ENCODE data around the gene FAM72D.
"Not testable (repeated sequence)": the region's sequence is repeated elsewhere in the genome, so short reads cannot be mapped to it uniquely, and the experiment has no call there.

The FAM72D gene

DNA sequence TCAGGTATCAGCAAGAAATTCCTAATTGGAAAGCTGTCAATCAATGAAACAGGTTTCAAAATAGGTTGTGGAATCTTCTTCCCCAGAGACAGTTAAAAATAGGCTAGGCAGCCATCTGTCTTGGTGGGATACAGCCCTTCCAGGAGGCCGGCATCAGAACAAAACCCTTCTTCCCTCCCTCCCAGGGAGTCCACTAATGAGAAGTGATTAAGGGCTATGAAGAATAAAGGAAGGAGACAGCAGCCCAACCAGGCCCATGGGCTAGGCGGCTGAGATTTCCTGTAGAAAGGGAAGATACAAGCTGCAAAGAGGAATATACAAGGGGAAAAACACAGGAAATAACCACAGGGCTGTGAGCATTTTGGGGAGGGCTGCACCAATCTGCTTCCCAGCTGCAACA lies 32.5 kb upstream of the FAM72D start:
- H3K36me3 ChIP-seq (ENCODE audit: control insufficient read depth in 4 of 4, insufficient read depth in 4 of 4, low read length in 3 of 4); H3K27me3 ChIP-seq (replicated peaks in 2 of 5; ENCODE audit: control insufficient read depth in 4 of 5, insufficient read depth in 5 of 5, low read length in 4 of 5); H3K27ac ChIP-seq (ENCODE audit: insufficient read depth in 1 of 2, low read depth in 1 of 2, low read length in 2 of 2, poor library complexity in 1 of 2, severe bottlenecking in 2 of 2); CTCF ChIA-PET; POLR2A ChIA-PET; H3K4me3 ChIP-seq (ENCODE audit: control insufficient read depth in 1 of 7, extremely low read depth in 1 of 7, insufficient read depth in 4 of 7, low read depth in 2 of 7, low read length in 6 of 7); DNase-seq; H3K4me1 ChIP-seq (ENCODE audit: control extremely low read depth in 1 of 4, control insufficient read depth in 4 of 4, insufficient read depth in 4 of 4, low read length in 3 of 4); H3K9me3 ChIP-seq (ENCODE audit: control extremely low read depth in 1 of 5, control insufficient read depth in 4 of 5, insufficient read depth in 2 of 5, low read depth in 1 of 5, low read length in 4 of 5): not testable (repeated sequence)
- no CpG with 5 or more reads among the region's 2 CpGs for WGBS (ENCODE audit: insufficient coverage)

DNA sequence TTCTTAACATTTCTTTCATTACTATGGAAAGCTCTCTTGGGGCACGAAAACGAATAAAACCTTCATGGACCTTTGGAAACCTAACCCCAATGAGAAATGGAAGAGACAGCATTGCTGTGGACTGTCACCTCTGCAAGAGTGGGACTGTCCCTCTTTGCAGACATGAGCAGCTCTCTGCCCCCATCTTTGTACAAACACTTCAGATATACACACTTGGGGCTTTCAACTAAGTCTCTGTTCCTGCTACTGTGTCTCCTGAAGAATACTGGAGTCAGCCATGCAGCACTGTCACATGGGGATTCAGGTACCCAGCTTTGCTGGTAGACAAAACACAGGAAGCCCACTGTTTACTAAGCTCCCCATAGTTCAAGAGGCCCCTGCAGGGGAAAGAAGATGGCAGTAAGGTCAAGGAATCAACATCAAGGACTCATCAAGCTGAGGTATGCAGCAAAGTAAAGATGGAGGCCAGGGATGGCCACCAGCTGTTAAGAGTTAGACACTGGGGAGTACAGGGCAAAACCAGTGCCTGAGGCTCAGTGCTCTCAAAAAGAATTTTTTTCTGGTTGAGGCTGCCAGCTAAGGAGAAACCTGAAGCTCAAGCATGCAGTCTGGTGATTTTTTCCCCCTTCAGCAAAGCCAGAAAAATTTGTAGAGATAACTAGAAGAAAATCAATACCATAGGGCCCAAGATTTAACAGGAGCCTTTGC lies 31.7 kb upstream of the FAM72D start:
- H3K36me3 ChIP-seq (ENCODE audit: control insufficient read depth in 4 of 4, insufficient read depth in 4 of 4, low read length in 3 of 4); H3K4me1 ChIP-seq (ENCODE audit: control extremely low read depth in 1 of 4, control insufficient read depth in 4 of 4, insufficient read depth in 4 of 4, low read length in 3 of 4); CTCF ChIA-PET; H3K27ac ChIP-seq (ENCODE audit: insufficient read depth in 1 of 2, low read depth in 1 of 2, low read length in 2 of 2, poor library complexity in 1 of 2, severe bottlenecking in 2 of 2); H3K9me3 ChIP-seq (ENCODE audit: control extremely low read depth in 1 of 5, control insufficient read depth in 4 of 5, insufficient read depth in 2 of 5, low read depth in 1 of 5, low read length in 4 of 5); H3K4me3 ChIP-seq (ENCODE audit: control insufficient read depth in 1 of 7, extremely low read depth in 1 of 7, insufficient read depth in 4 of 7, low read depth in 2 of 7, low read length in 6 of 7); DNase-seq; H3K27me3 ChIP-seq (replicated peaks in 2 of 5; ENCODE audit: control insufficient read depth in 4 of 5, insufficient read depth in 5 of 5, low read length in 4 of 5); POLR2A ChIA-PET: not testable (repeated sequence)
- WGBS (ENCODE audit: insufficient coverage) = no CpG with 5 or more reads among the region's 2 CpGs

DNA sequence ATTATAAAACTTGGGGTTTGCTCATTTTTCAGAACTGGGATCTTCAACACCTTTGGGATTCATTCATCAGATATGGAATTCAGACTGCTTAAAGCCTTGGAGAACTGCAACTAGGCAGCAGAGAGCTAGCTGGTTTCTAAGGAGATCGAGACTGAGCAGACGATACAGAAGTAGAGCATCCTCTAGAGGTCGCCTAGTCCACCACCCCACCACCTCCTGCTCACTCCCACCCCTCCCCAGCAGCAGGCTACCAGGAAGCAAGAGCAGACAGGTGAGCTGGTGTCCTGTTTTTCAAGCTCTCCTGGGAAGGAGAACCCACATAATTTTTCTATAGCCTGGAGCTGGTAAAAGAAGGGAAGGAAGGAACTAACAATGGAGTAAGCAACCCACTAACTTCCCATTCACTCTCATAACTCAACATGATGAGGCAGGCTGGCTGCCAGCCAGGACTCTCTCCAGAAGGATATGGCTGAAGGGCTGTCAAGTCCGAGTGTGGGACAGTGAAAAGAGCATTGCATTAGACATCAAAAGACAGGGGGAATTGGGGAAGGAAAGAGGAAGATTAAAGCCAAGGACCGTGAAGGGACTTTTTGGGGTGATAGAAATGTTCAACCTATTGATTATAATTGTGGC lies 30.5 kb upstream of the FAM72D start:
- H3K27me3 ChIP-seq (replicated peaks in 2 of 5; ENCODE audit: control insufficient read depth in 4 of 5, insufficient read depth in 5 of 5, low read length in 4 of 5); DNase-seq; H3K4me3 ChIP-seq (ENCODE audit: control insufficient read depth in 1 of 7, extremely low read depth in 1 of 7, insufficient read depth in 4 of 7, low read depth in 2 of 7, low read length in 6 of 7); POLR2A ChIA-PET; H3K9me3 ChIP-seq (ENCODE audit: control extremely low read depth in 1 of 5, control insufficient read depth in 4 of 5, insufficient read depth in 2 of 5, low read depth in 1 of 5, low read length in 4 of 5); H3K4me1 ChIP-seq (ENCODE audit: control extremely low read depth in 1 of 4, control insufficient read depth in 4 of 4, insufficient read depth in 4 of 4, low read length in 3 of 4); H3K36me3 ChIP-seq (ENCODE audit: control insufficient read depth in 4 of 4, insufficient read depth in 4 of 4, low read length in 3 of 4); CTCF ChIA-PET; H3K27ac ChIP-seq (ENCODE audit: insufficient read depth in 1 of 2, low read depth in 1 of 2, low read length in 2 of 2, poor library complexity in 1 of 2, severe bottlenecking in 2 of 2): not testable (repeated sequence)
- no CpG with 5 or more reads among the region's 5 CpGs for WGBS (ENCODE audit: insufficient coverage)

DNA sequence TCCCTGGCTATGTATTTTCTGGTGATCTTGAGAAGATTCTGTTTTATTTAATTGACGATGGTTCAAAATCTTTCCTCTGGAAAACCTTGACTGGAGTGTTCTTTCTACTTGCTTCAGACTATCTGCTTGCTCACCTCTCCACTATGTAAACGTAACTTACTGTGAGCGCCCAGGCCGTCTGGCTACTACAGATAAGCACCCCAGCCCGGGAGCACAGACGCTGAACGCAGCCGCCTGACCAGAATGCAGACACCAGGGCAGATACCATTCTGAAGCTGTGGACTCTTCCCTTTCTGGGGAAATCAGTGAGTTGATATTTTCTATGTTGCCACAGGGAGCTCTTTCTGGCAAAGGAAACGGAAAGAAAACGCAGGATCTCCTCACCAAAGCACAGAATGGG lies 29.3 kb upstream of the FAM72D start:
- H3K27ac ChIP-seq (ENCODE audit: insufficient read depth in 1 of 2, low read depth in 1 of 2, low read length in 2 of 2, poor library complexity in 1 of 2, severe bottlenecking in 2 of 2); DNase-seq; POLR2A ChIA-PET; H3K4me3 ChIP-seq (ENCODE audit: control insufficient read depth in 1 of 7, extremely low read depth in 1 of 7, insufficient read depth in 4 of 7, low read depth in 2 of 7, low read length in 6 of 7); H3K36me3 ChIP-seq (ENCODE audit: control insufficient read depth in 4 of 4, insufficient read depth in 4 of 4, low read length in 3 of 4); CTCF ChIA-PET; H3K9me3 ChIP-seq (ENCODE audit: control extremely low read depth in 1 of 5, control insufficient read depth in 4 of 5, insufficient read depth in 2 of 5, low read depth in 1 of 5, low read length in 4 of 5); H3K27me3 ChIP-seq (replicated peaks in 2 of 5; ENCODE audit: control insufficient read depth in 4 of 5, insufficient read depth in 5 of 5, low read length in 4 of 5); H3K4me1 ChIP-seq (ENCODE audit: control extremely low read depth in 1 of 4, control insufficient read depth in 4 of 4, insufficient read depth in 4 of 4, low read length in 3 of 4): not testable (repeated sequence)
- WGBS (ENCODE audit: insufficient coverage) = no CpG with 5 or more reads among the region's 10 CpGs

DNA sequence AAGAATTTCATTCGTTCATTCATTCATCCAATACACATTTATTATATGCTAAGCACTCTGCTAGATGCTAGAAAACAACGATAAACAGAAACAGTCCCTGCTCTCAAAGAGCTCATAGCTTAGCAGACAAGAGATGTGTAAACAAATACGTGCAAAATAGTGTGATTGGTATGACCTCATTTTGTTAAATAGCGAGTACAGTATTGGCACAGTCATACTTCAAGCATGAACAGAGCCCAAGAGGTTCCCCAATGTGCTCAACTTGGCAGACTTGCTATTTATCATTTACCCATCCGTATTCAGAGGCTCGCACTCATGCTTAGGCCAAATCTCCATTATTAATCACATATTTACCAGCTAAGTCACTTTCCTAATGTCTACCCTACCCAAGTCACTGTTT lies 24.2 kb upstream of the FAM72D start:
- DNase-seq; POLR2A ChIA-PET; H3K27me3 ChIP-seq (replicated peaks in 2 of 5; ENCODE audit: control insufficient read depth in 4 of 5, insufficient read depth in 5 of 5, low read length in 4 of 5); H3K4me1 ChIP-seq (ENCODE audit: control extremely low read depth in 1 of 4, control insufficient read depth in 4 of 4, insufficient read depth in 4 of 4, low read length in 3 of 4); H3K9me3 ChIP-seq (ENCODE audit: control extremely low read depth in 1 of 5, control insufficient read depth in 4 of 5, insufficient read depth in 2 of 5, low read depth in 1 of 5, low read length in 4 of 5); CTCF ChIA-PET; H3K36me3 ChIP-seq (ENCODE audit: control insufficient read depth in 4 of 4, insufficient read depth in 4 of 4, low read length in 3 of 4); H3K4me3 ChIP-seq (ENCODE audit: control insufficient read depth in 1 of 7, extremely low read depth in 1 of 7, insufficient read depth in 4 of 7, low read depth in 2 of 7, low read length in 6 of 7); H3K27ac ChIP-seq (ENCODE audit: insufficient read depth in 1 of 2, low read depth in 1 of 2, low read length in 2 of 2, poor library complexity in 1 of 2, severe bottlenecking in 2 of 2): not testable (repeated sequence)
- no CpG with 5 or more reads among the region's 6 CpGs for WGBS (ENCODE audit: insufficient coverage)

DNA sequence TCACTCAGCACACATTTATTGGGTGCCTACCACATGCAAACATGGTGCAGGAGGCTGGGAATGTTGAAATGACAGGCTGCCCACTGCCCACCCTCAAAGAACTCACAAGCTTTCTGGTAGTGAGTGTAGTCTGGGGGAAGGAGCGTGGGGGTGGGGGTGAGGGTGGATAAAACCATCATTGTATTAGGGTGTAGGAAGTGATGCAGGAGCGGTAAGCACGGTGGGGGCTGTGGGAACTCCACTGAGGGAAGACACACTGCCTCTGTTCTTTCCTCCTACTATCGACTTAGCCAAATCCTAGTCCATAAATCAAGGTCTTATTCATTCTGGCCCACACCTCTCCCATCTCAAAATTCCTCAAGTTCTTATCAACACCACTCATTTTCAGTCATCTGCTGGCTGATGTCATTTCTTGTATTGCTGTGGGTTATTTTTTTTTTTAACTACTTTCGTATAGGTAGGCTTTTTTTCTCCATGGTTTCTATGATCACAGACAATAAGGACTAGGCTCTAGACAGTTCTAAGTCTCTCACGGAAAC lies 21.7 kb upstream of the FAM72D start:
- H3K4me1 ChIP-seq (ENCODE audit: control extremely low read depth in 1 of 4, control insufficient read depth in 4 of 4, insufficient read depth in 4 of 4, low read length in 3 of 4); POLR2A ChIA-PET; CTCF ChIA-PET; H3K4me3 ChIP-seq (ENCODE audit: control insufficient read depth in 1 of 7, extremely low read depth in 1 of 7, insufficient read depth in 4 of 7, low read depth in 2 of 7, low read length in 6 of 7); H3K9me3 ChIP-seq (ENCODE audit: control extremely low read depth in 1 of 5, control insufficient read depth in 4 of 5, insufficient read depth in 2 of 5, low read depth in 1 of 5, low read length in 4 of 5); H3K27me3 ChIP-seq (replicated peaks in 2 of 5; ENCODE audit: control insufficient read depth in 4 of 5, insufficient read depth in 5 of 5, low read length in 4 of 5); H3K36me3 ChIP-seq (ENCODE audit: control insufficient read depth in 4 of 4, insufficient read depth in 4 of 4, low read length in 3 of 4); H3K27ac ChIP-seq (ENCODE audit: insufficient read depth in 1 of 2, low read depth in 1 of 2, low read length in 2 of 2, poor library complexity in 1 of 2, severe bottlenecking in 2 of 2); DNase-seq: not testable (repeated sequence)
- no CpG with 5 or more reads among the region's 6 CpGs for WGBS (ENCODE audit: insufficient coverage)

DNA sequence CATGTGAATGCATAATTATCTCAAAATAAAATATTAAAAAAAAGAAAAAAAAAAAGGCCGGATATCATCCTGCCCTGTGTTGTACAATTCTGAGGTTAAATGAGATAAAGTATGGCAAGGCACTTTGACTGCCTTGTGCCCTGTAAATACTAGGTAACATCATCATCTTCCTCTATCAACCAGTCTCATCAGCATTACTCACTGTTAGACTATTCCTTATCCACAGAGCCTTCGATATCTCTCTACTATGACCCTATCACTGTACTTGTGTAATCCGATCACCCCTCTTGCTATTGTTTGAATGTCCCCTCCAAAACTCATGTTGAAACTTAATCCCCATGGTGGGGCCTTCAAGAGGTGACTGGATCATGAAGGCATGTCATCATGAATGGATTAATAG lies 18.9 kb upstream of the FAM72D start:
- POLR2A ChIA-PET = not testable (repeated sequence)
- whole genome bisulfite sequencing (ENCODE audit: insufficient coverage) = no CpG with 5 or more reads among the region's 3 CpGs

More for the DNA sequence above, 18.9 kb upstream of the FAM72D start:
- H3K4me1 ChIP-seq (ENCODE audit: control extremely low read depth in 1 of 4, control insufficient read depth in 4 of 4, insufficient read depth in 4 of 4, low read length in 3 of 4); H3K4me3 ChIP-seq (ENCODE audit: control insufficient read depth in 1 of 7, extremely low read depth in 1 of 7, insufficient read depth in 4 of 7, low read depth in 2 of 7, low read length in 6 of 7); H3K27me3 ChIP-seq (replicated peaks in 2 of 5; ENCODE audit: control insufficient read depth in 4 of 5, insufficient read depth in 5 of 5, low read length in 4 of 5); H3K36me3 ChIP-seq (ENCODE audit: control insufficient read depth in 4 of 4, insufficient read depth in 4 of 4, low read length in 3 of 4); DNase-seq; H3K9me3 ChIP-seq (ENCODE audit: control extremely low read depth in 1 of 5, control insufficient read depth in 4 of 5, insufficient read depth in 2 of 5, low read depth in 1 of 5, low read length in 4 of 5); CTCF ChIA-PET; H3K27ac ChIP-seq (ENCODE audit: insufficient read depth in 1 of 2, low read depth in 1 of 2, low read length in 2 of 2, poor library complexity in 1 of 2, severe bottlenecking in 2 of 2): not testable (repeated sequence)

Data from common myeloid progenitor, CD34-positive (primary cell).